ENCODE data around the gene TESK1. TPM values are rescaled to one million over a fixed set of nuclear protein-coding genes. Genes with fewer than 3 reads are reported as not detected.

TESK1 gene
- total RNA-seq, 1 experiment from 2014 or later: 20.4 TPM

DNA sequence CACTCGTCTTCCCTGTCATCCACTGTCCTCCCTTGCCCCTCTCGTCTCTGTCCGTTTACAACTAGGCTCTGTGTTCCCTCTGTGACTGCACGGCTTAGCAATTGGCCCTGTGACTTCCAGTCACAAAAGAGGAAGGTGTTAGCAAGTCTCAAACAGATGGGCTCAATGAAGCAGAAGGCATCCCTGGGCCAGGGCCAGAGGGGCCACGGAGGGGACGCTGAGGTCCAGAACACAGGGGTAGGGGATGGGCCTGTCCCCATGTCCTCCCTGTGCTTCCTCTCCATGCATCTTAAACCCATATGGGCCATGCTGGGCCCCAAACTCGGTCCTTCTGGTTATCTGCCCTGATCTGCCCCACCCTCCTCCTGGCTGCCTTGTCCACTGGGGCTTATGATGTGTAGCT lies 13.3 kb downstream of the TESK1 start, which contains the start of gene CD72:
Gene CD72, minus strand, starts transcription at position 89 of the 403 bp plus-strand sequence. CDS start 110 bp downstream, outside the sequence.
- ChIA-PET POLR2A (no interaction called here), CTCF (interaction anchor here (0.9 to 1.9 kb wide), 2 partner anchors 14 to 19 kb away, joined by 3 to 6 read pairs; no protein-coding TSS in a partner anchor)
- Mint-ChIP-seq H3K27ac (no peak within 1 kb of the TSS), H3K4me3 (peak within 1 kb of the TSS; percentile 73), H3K36me3 (no peaks in the 10 kb centered on the region), H3K9me3 (no peaks in the 10 kb centered on the region), H3K27me3 (ENCODE audit: low read depth) (peaks cover 61% of the 10 kb centered on the region), H3K4me1 (peaks cover 9% of the 10 kb centered on the region)
- ATAC-seq (no peak), DNase-seq (ENCODE audit: low spot score) (no peak)
- TF ChIP-seq, protein P1, sequence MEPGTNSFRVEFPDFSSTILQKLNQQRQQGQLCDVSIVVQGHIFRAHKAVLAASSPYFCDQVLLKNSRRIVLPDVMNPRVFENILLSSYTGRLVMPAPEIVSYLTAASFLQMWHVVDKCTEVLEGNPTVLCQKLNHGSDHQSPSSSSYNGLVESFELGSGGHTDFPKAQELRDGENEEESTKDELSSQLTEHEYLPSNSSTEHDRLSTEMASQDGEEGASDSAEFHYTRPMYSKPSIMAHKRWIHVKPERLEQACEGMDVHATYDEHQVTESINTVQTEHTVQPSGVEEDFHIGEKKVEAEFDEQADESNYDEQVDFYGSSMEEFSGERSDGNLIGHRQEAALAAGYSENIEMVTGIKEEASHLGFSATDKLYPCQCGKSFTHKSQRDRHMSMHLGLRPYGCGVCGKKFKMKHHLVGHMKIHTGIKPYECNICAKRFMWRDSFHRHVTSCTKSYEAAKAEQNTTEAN (CRISPR knock-in tag; IDR thresholded peaks at IDR 0.05): no peak
- TF ChIP-seq TEAD4 (CRISPR knock-in tag; IDR thresholded peaks at IDR 0.05) (no peak), CBFB (CRISPR knock-in tag; IDR thresholded peaks at IDR 0.05; ENCODE audit: low read depth) (no peak), ZNF423 (CRISPR knock-in tag; IDR thresholded peaks at IDR 0.05) (no peak), ARID4B (CRISPR knock-in tag; IDR thresholded peaks at IDR 0.05; ENCODE audit: borderline replicate concordance) (no peak), KAT7 (CRISPR knock-in tag; IDR thresholded peaks at IDR 0.05; ENCODE audit: borderline replicate concordance) (no peak), SP1 (CRISPR knock-in tag; conservative IDR thresholded peaks at IDR 0.05) (no peak)

DNA sequence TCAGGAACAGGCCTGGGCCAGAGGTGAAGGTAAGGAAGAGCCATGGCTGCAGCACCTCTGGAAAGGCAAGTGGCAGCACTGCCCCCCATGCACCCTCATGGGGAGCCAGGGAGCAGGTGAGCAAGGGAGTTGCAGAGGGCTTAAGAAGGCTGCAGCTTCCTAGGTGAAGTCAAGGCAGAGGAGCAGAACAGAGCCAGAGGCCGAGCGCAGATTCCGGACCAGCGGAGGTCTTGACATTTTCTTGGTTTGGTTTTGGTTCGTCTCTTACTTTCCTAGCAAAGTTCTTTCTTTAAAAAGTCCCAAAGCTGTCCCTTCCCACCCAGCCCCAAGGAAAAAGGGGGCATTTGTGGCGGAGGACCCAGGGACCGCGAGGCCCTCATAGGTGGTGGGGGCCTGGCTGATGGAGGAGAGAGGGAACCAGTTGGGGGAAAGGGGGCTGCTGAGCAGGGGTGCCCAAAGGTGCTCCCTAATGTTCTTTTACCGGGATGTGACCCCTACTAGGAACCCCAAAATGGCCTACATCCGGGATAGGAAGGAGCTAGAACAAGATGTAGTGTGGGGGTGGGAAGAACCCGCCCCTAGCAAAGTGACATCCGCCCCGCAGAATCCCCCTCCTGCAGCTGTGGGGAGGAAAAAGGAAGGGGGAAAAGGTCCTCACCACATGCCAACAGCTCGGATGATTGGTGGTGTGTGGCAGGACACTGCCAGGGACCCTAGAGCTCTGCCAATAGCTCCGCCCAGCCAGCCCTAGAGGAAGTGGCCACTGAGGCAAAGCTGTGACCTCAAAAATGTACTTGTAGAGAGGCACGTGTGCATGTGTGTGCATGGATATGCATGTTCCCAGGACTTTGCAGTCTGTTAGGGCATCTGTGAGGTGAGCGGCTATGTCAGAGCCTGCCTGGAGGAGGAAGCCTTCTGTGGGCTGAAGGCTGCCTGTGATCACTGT lies 14.1 kb downstream of the TESK1 start:
- H3K36me3 Mint-ChIP-seq: no peaks in the 10 kb centered on the region
- DNase-seq (ENCODE audit: low spot score) (no peak), ATAC-seq (no peak)
- H3K27ac Mint-ChIP-seq: no peak overlapping the region
- peaks cover 53% of the 10 kb centered on the region for H3K27me3 Mint-ChIP-seq (ENCODE audit: low read depth)
- peaks cover 9% of the 10 kb centered on the region for H3K4me1 Mint-ChIP-seq
- POLR2A ChIA-PET: no interaction called here
- no peak overlapping the region for H3K4me3 Mint-ChIP-seq
- CTCF ChIA-PET: interaction anchor here (0.9 to 2.0 kb wide), 4 partner anchors 9 to 27 kb away, joined by 3 to 13 read pairs (median 5); no protein-coding TSS in a partner anchor
- H3K9me3 Mint-ChIP-seq: no peaks in the 10 kb centered on the region
- TF ChIP-seq, protein P2, sequence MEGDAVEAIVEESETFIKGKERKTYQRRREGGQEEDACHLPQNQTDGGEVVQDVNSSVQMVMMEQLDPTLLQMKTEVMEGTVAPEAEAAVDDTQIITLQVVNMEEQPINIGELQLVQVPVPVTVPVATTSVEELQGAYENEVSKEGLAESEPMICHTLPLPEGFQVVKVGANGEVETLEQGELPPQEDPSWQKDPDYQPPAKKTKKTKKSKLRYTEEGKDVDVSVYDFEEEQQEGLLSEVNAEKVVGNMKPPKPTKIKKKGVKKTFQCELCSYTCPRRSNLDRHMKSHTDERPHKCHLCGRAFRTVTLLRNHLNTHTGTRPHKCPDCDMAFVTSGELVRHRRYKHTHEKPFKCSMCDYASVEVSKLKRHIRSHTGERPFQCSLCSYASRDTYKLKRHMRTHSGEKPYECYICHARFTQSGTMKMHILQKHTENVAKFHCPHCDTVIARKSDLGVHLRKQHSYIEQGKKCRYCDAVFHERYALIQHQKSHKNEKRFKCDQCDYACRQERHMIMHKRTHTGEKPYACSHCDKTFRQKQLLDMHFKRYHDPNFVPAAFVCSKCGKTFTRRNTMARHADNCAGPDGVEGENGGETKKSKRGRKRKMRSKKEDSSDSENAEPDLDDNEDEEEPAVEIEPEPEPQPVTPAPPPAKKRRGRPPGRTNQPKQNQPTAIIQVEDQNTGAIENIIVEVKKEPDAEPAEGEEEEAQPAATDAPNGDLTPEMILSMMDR (IDR thresholded peaks at IDR 0.05): no peak
- TF ChIP-seq, protein P3, sequence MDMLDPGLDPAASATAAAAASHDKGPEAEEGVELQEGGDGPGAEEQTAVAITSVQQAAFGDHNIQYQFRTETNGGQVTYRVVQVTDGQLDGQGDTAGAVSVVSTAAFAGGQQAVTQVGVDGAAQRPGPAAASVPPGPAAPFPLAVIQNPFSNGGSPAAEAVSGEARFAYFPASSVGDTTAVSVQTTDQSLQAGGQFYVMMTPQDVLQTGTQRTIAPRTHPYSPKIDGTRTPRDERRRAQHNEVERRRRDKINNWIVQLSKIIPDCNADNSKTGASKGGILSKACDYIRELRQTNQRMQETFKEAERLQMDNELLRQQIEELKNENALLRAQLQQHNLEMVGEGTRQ (CRISPR knock-in tag; IDR thresholded peaks at IDR 0.05): no peak
- TF ChIP-seq, protein P4, sequence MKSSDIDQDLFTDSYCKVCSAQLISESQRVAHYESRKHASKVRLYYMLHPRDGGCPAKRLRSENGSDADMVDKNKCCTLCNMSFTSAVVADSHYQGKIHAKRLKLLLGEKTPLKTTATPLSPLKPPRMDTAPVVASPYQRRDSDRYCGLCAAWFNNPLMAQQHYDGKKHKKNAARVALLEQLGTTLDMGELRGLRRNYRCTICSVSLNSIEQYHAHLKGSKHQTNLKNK (CRISPR knock-in tag; IDR thresholded peaks at IDR 0.05): no peak
- TF ChIP-seq, protein P5, sequence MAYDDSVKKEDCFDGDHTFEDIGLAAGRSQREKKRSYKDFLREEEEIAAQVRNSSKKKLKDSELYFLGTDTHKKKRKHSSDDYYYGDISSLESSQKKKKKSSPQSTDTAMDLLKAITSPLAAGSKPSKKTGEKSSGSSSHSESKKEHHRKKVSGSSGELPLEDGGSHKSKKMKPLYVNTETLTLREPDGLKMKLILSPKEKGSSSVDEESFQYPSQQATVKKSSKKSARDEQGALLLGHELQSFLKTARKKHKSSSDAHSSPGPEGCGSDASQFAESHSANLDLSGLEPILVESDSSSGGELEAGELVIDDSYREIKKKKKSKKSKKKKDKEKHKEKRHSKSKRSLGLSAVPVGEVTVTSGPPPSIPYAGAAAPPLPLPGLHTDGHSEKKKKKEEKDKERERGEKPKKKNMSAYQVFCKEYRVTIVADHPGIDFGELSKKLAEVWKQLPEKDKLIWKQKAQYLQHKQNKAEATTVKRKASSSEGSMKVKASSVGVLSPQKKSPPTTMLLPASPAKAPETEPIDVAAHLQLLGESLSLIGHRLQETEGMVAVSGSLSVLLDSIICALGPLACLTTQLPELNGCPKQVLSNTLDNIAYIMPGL (CRISPR knock-in tag; IDR thresholded peaks at IDR 0.05): no peak
- TF ChIP-seq, protein P6, sequence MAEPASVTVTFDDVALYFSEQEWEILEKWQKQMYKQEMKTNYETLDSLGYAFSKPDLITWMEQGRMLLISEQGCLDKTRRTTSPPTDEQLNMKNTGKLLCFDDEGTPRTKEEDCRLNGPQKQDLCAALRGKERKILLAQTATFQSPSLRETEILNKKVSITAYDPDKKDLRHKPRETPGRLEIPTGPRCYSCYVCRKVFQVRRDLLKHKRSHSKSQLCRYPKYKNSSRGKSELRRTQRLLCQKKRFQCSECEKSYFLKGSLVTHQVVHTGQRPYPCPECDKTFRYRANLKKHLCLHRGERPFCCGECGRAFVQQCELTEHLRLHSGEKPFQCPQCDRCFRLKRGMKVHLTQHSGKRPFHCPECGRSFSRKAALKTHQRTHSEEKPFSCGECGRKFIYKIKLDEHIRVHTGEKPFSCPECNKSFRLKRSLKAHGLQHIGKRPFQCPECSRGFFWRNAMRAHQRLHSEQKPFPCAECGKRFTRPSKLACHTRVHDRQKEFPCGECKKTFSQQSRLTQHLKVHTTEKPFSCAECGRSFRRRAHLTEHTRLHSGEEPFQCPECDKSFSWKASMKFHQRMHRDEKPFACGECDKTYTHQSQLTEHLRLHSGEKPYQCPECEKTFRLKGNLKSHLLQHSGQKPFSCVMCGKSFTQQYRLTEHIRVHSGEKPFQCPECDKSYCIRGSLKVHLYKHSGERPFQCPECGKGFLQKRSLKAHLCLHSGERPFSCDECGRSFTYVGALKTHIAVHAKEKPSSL (CRISPR knock-in tag; conservative IDR thresholded peaks at IDR 0.05): no peak
- no peak for TF ChIP-seq ZBTB21 (CRISPR knock-in tag; IDR thresholded peaks at IDR 0.05; ENCODE audit: borderline replicate concordance)
- TF ChIP-seq, protein P7, sequence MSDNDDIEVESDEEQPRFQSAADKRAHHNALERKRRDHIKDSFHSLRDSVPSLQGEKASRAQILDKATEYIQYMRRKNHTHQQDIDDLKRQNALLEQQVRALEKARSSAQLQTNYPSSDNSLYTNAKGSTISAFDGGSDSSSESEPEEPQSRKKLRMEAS (CRISPR knock-in tag; IDR thresholded peaks at IDR 0.05): no peak
- no peak for TF ChIP-seq ZNF232 (CRISPR knock-in tag; IDR thresholded peaks at IDR 0.05)
- no peak for TF ChIP-seq NFYB (CRISPR knock-in tag; conservative IDR thresholded peaks at IDR 0.05; ENCODE audit: low read depth)
